ENCODE measurements around the gene BEND5.

The BEND5 gene

DNA sequence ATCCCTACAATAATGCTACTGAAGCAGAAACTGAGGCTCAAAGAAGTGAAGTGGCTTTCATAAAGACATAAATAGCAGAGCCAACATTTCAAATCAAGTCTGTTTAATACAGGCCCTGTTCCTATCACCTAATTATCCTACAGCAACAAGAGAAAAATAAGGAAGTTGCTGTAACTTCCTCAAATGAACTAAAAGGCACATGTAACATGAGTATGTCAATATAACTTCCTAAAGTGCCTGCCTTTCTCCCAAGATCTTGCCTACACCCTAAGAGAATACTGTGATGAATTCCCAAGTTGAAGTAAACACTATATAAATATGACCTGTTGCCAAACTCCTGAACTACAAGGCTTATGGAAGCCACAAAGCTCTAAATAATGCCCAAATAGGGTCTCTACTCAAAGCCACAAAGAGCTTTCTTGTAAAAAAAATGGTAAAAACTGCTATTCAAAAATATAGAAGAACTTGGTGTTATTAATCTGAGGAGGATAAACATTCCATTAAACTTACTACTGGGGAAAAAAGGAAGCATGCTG, 8.6 kb downstream of the BEND5 start:
- TF ChIP-seq CTCF (IDR thresholded peaks at IDR 0.05; ENCODE audit: insufficient read depth, low read depth, low read length, missing control alignments): no peak
- no peak overlapping the region for H3K4me3 ChIP-seq (ENCODE audit: low read length)
- no peak for DNase-seq (ENCODE audit: low read depth)

DNA sequence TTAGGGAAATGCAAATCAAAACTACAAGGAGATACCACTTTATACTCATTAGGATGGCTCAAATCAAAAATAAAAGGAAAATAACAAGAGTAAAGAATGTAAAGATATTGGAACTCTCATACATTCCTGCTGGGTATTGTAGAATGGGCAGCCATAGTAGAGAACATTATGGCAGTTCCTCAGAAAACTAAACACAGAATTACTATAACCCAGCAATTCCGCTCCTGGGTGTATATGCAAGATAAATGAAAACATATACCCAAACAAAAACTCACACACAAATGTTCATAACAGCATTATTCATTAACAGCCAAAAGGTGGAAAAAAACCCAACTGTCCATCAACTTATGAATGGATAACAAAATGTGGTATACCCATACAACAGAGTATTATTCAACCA, 11.4 kb downstream of the BEND5 start:
- no peak for TF ChIP-seq CTCF (IDR thresholded peaks at IDR 0.05; ENCODE audit: insufficient read depth, low read depth, low read length, missing control alignments)
- no peak for DNase-seq (ENCODE audit: low read depth)
- H3K4me3 ChIP-seq (ENCODE audit: low read length): no peak overlapping the region

DNA sequence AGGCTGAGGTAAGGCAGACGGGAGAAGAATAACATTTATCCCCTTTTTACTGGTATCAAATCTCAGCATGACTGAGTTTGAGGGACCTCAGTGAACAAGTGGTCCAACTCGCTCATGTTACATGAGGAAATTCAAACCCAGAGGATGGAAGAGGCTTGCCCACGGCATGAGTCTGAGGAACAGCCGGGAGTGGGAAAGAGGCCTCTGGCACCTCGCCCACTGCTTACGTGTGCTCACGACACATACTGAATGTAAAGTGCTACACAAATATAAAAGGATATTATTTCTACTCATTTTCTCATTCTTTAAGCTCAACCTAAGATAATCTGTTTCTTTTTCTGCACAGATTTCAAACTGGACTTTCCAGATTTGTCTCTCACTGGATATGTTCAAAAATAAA, 14.7 kb downstream of the BEND5 start:
- TF ChIP-seq CTCF (IDR thresholded peaks at IDR 0.05; ENCODE audit: insufficient read depth, low read depth, low read length, missing control alignments): no peak
- H3K4me3 ChIP-seq (ENCODE audit: low read length): no peak overlapping the region
- peak; percentile 11 for DNase-seq (ENCODE audit: low read depth)

DNA sequence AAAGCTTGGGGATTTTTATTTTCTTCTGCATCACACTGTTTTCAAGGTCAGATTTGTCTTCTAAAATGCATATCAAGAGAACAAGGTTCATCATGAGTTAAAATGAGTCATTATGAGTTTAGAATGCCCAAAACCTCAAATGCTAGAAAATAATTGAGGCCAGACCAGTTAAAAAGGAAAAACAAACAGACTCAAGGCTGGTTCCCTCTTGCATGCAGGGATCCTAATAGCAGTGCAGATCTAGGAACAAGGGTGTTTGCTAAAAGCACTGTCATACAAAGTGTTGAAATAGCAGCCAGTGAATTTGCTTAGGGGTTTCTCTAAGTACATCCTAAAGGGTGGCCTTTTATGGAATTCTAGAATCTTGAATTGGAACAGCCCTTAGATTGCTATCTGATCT, 15.3 kb downstream of the BEND5 start:
- DNase-seq (ENCODE audit: low read depth): no peak
- H3K4me3 ChIP-seq (ENCODE audit: low read length): no peak overlapping the region
- no peak for TF ChIP-seq CTCF (IDR thresholded peaks at IDR 0.05; ENCODE audit: insufficient read depth, low read depth, low read length, missing control alignments)

DNA sequence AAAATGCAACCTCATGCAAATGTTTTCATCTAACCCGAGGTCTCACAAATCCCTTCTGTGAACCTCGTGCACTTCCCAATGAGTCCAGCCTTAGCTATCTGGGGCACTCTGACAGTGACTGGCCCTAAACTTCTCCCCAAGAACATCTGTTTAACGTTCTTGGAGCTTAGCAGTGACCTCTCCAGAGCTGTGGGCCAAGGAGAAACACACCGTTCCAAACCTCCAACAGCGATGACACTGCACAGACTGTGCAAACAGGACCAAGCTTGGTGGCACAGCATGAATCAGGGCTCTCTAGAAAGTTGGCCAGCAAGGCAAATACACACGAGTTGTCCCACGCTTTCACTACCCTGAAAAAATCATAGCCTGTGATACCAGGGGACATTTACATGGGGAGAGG, 15.8 kb downstream of the BEND5 start:
- no peak for TF ChIP-seq CTCF (IDR thresholded peaks at IDR 0.05; ENCODE audit: insufficient read depth, low read depth, low read length, missing control alignments)
- no peak overlapping the region for H3K4me3 ChIP-seq (ENCODE audit: low read length)
- DNase-seq (ENCODE audit: low read depth): no peak

- TF ChIP-seq CTCF (IDR thresholded peaks at IDR 0.05; ENCODE audit: insufficient read depth, low read depth, low read length, missing control alignments): no peak
Observed at GRCh38 chr1:48758976-48759375, 17.7 kb downstream of the BEND5 start.

DNA sequence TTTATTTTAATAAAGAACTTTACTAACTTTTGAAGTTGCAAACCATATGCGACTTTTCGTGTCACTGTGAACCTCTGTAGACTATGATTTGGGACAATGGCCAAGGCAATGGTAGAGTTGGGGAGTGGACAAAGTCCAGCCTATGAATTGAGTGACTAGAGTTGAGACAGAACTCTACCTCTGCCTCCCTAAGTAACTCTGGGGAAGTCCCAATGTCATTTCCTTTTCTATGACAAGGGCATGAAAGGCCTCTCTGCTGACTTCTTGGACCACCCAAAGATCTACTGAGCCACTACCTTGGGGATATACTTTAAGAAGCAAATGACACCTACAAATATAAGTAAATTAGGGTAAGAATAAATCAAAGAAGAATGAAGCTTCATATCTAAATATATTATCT, 19.3 kb downstream of the BEND5 start:
- no peak for TF ChIP-seq CTCF (IDR thresholded peaks at IDR 0.05; ENCODE audit: insufficient read depth, low read depth, low read length, missing control alignments)
- no peak for DNase-seq (ENCODE audit: low read depth)
- H3K4me3 ChIP-seq (ENCODE audit: low read length): no peak overlapping the region

More at GRCh38 chr1:48758976-48759375, 17.7 kb downstream of the BEND5 start:
- no peak for DNase-seq (ENCODE audit: low read depth)
- no peak overlapping the region for H3K4me3 ChIP-seq (ENCODE audit: low read length)
